ENCODE measurements around the gene RPS6KC1. TPM values are rescaled to one million over a fixed set of nuclear protein-coding genes. Genes with fewer than 3 reads are reported as not detected.
"Not testable (repeated sequence)": the region's sequence is repeated elsewhere in the genome, so short reads cannot be mapped to it uniquely, and the experiment has no call there.

Gene RPS6KC1
- total and polyA plus RNA-seq, 9 of the 15 experiments (the other 6 are each of a cell fraction or from before 2014, with no cell fraction given), result 4.3 to 34.6 (median 20.9) TPM

GRCh38 chr1:213045321-213046226 is 5.5 kb upstream of the RPS6KC1 start:
- H3K27me3 ChIP-seq (ENCODE audit: control insufficient read depth in 2 of 2, insufficient read depth in 2 of 2, low read length in 2 of 2); H3K79me2 ChIP-seq (ENCODE audit: control insufficient read depth, insufficient read depth, low read length); H3K9me3 ChIP-seq (replicated peaks; ENCODE audit: control insufficient read depth, insufficient read depth, low read depth, low read length); in situ Hi-C loops (cut with MboI); intact Hi-C loops (cut with micrococcal nuclease); H4K20me1 ChIP-seq (replicated peaks; ENCODE audit: control insufficient read depth, insufficient read depth, low read length); CTCF ChIA-PET (ENCODE audit: low intra/inter-chr PET ratio); H3K9me1 ChIP-seq (ENCODE audit: control insufficient read depth, insufficient read depth, low read length); H3K36me3 ChIP-seq (ENCODE audit: control insufficient read depth, insufficient read depth, low read length); TF ChIP-seq ATF3 (CRISPR knock-in tag; conservative IDR thresholded peaks at IDR 0.05); NR4A1 (CRISPR knock-in tag; IDR thresholded peaks at IDR 0.05): not testable (repeated sequence)
- H3K4me2 ChIP-seq (ENCODE audit: insufficient read depth, low read length), result peak overlapping the region; percentile 81
- peaks cover 27 to 58% of the 10 kb centered on the region in 2 experiments for H3K4me1 ChIP-seq (replicated peaks in 1 of 2; ENCODE audit: control insufficient read depth in 2 of 2, insufficient read depth in 2 of 2, low read length in 2 of 2)
- DNase-seq (ENCODE audit: extremely low read depth in 1 of 4, low spot score in 3 of 4), result peak in 2 of 4 experiments; percentile 64 to 79
- 1% methylated on average over 13 of the region's 13 CpGs for WGBS (ENCODE audit: insufficient coverage, low coverage, missing lambda C conversion rate)
- TSS peak; percentile 81 for BruUV-seq (replicated peaks)
- POLR2A ChIA-PET, result interaction anchor here (0.6 to 2.3 kb wide), 12 partner anchors 9 to 956 kb away, joined by 3 to 20 read pairs (median 5); partner anchors contain the start of gene ANGEL2
- FAIRE-seq, result peak; percentile 88
- peak; percentile 81 for ATAC-seq
- H3K27ac ChIP-seq (ENCODE audit: extremely low read depth, low read depth, low read length), result peak overlapping the region; percentile 86
- peak overlapping the region; percentile 27 to 65; a peak in 3 of 4 replicates for H3K9ac ChIP-seq (ENCODE audit: insufficient read depth in 1 of 2, low read depth in 2 of 2, low read length in 2 of 2)
- peak overlapping the region; percentile 27 for H3K4me3 ChIP-seq
- peak overlapping the region; percentile 93 for H2AFZ ChIP-seq (ENCODE audit: low read depth, low read length)
- TF ChIP-seq RCOR1 (IDR thresholded peaks at IDR 0.05; ENCODE audit: borderline replicate concordance in 1 of 2, low read depth in 2 of 2, low read length in 2 of 2) (peak in 1 of 2 experiments; percentile 58; a peak in 1 of 4 replicates), LEF1 (IDR thresholded peaks at IDR 0.05) (peak; percentile 85), CTBP1 (IDR thresholded peaks at IDR 0.05; ENCODE audit: borderline replicate concordance) (peak; percentile 45; the same call in 1 of the 2 replicates), ATF3 (IDR thresholded peaks at IDR 0.05) (peak; percentile 37; the same call in 1 of the 2 replicates), SOX6 (IDR thresholded peaks at IDR 0.05) (peak; percentile 44), KDM5B (IDR thresholded peaks at IDR 0.05; ENCODE audit: insufficient replicate concordance, low read depth, low read length) (peak; percentile 42), ZBTB11 (CRISPR knock-in tag; IDR thresholded peaks at IDR 0.05) (0 out of 6 replicates have a peak, but pooled peaks of 1 of the 3 experiments have one; percentile 62), NFATC3 (IDR thresholded peaks at IDR 0.05) (0 out of 2 replicates have a peak, but pooled peaks have one; percentile 28), PML (IDR thresholded peaks at IDR 0.05; ENCODE audit: low read length) (0 out of 2 replicates have a peak, but pooled peaks have one; percentile 15), MEF2D (tag; conservative IDR thresholded peaks at IDR 0.05; ENCODE audit: low read depth) (peak; percentile 62), NBN (IDR thresholded peaks at IDR 0.05; ENCODE audit: low read depth) (peak; percentile 88; the same call in 1 of the 2 replicates), NFE2L1 (tag; IDR thresholded peaks at IDR 0.05; ENCODE audit: borderline replicate concordance, low read depth) (0 out of 2 replicates have a peak, but pooled peaks have one; percentile 16), NR4A1 (tag; IDR thresholded peaks at IDR 0.05) (peak; percentile 80; the same call in 1 of the 2 replicates), EP300 (IDR thresholded peaks at IDR 0.05; ENCODE audit: low read length) (peak; percentile 66; the same call in 1 of the 2 replicates), FOSL1 (tag; conservative IDR thresholded peaks at IDR 0.05) (peak; percentile 67)

Measured in K562 (cell line).